GM15510 (cell line): Measurements from ENCODE around the gene IKZF1.

Experiments used
- POLR2A ChIP-seq: IDR thresholded peaks from 3 replicates; pipeline ENCODE4 v1.6.1; 2011; ENCODE audit warnings: borderline replicate concordance; ENCODE audit not compliant: insufficient read length; ENCODE audit errors: extremely low read depth

Gene IKZF1

DNA sequence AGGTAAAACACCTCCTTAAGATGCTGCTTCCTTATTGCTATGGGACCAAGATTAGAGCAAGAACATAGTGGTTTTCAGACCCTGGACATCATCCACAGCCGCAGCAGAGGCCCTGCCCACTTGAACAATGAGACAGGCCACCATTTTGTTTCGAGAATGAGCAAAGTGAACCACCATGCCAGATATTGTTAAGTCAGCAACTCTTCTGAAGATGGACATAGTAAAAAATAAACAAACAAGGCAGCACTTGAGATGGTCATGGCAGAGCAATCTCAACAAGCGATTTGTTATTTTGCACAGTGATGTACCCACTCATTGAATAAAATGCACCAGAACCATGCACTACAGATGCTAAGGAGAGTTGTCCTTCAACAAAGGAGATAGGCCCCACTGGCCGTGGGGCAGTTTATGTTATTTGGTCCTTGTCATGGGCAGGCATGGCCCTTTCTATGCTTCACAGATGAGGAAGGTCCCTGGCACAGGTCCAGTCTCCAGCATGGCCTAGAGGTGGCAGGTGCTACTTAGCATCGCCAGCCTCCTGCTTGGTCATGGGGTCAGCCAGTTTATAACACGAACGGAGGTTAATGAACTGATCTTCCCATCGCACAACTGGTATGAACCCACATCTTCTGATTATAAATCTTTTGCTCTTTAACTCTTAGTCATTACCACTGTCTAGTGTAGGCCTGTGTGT is 44.1 kb downstream of the IKZF1 start:
- no peak for TF ChIP-seq POLR2A

DNA sequence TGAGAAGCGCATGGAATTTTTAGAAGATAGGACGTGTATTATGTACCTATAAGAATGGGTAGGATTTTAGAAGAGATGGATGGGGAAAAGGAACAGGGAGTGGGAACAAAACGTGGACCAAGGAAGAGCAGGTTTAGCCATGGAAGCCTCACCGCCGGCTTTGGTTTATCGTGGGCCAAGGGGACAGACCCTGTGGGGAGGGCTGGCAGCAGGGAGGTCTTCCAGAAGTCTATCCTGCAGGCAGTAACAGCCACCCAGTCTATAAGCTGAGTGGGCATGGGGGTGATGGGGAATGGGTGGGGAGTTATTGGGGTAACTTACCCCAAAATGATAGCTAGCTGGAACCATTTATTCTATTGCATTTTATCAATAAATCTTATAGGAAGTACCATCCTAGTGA is 44.9 kb downstream of the IKZF1 start:
- no peak for TF ChIP-seq POLR2A

DNA sequence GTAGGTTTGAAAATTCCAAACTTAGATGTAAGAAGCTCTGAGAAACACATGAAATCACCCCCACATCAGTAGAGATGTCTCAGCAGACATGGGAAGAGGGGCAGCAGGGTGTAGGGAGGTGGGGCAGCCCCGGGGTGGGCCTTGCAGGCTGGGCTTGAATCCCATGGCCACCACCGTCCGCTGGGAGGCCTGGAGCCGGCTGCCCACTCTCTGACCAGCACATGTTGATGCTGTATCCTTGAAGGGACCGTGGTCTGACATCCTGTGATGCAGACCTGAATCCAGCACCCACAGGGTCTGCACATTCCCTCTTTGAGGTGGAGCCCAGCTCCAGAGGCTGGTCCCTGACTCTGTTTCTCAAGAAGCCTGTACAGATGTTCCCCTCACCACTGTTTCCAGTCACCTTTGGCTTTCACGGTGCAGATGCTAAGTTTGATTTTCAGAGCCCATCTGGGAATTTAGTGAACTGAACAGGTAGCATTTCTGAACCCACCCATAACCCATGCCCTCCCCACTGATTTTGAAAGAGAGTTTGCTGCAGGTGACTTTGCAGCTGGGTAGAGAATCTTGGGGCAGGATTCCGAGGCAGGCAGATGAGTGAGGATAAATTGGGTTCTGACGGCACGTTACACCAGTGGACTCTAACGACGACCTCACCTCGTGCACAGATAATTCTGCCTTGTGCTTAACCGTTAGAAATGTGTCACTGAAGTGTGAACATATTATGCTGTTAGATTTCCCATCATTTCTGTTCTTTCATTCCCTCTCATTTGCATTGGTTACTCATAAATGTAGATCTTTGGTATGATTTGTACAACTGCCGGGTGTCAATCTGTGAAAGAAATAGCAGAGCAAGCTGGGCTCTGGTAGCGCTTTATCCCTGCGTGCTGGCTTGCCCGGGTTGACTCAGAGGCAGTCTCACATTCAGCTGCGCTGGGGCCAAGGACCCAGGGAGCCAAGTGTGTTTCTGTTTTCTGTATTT is 45.7 kb downstream of the IKZF1 start:
- TF ChIP-seq POLR2A, result peak; percentile 40

DNA sequence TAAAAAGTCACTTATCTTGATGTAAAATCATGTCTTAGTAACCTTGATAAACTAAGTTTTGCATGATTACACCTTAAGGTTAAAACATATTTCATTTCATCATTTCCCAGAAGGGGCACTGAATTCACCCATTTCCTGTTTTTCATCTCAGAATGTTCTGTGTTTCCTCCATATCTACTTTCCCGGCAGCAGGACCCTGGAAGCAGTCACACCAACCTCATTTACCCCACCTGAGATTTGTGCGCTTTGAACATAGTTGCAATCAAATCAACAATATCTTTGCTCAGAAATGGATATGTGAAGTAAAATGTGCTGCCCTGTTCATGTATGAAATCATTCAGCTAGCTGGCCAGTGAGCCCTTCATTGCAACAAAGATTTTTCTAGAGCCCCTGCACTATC is 46.8 kb downstream of the IKZF1 start:
- TF ChIP-seq POLR2A, result no peak

DNA sequence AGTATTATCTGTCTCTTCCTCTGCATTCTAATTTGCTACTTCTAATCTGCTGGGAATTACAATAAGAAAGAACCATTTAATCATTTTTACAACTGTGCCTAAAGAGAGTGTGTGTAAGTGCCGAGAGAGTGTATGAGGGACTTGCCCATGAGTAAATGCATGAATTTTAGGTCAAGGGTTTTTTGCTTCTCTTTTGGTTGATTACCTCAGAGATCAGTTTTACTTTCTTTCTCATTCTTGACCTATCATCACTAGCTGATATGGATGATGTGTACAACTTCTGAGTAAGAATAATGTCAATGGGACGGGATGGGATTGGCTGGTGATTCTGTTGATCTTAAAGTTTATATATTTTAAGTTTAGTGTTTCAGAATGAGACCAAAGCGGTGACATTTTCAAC is 47.8 kb downstream of the IKZF1 start:
- TF ChIP-seq POLR2A, result no peak

DNA sequence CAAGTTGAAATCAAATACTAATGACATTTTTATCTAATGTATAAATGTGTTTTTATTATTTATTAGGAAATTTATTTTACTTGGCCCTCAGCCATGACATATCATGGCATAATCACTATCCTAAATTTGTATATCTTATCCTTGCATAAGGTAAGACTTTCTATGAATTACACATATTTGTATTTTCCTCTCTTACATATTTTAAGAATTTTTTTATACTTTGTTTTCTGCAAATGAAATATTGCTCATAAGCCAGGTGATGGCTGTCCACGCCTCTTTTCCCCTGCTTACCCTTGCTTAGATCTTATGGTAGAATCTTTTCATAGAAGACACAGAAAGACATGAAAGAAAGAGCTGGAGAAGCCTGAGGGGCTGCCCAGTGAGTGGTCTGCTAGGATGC is 48.2 kb downstream of the IKZF1 start:
- no peak for TF ChIP-seq POLR2A

DNA sequence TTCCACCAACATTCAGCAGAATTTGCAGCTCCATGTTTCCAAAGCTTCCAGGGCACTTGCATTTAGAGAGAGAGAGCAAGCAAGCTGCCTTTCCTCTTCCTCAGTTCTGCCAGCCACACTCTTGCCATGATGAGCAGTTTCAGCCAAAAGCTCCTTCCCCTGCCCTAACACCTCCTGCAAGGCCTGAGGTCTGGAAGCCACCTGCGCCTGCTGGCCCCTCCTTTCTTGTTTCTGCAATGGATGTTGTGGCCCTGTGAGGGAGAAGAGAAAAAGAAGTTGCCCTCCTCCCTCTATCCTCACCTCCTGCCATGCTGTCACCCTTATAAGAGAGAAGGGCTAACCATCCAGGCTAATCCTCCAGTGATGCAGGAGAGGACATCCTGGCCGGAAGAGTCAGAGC is 48.7 kb downstream of the IKZF1 start:
- TF ChIP-seq POLR2A, result no peak

DNA sequence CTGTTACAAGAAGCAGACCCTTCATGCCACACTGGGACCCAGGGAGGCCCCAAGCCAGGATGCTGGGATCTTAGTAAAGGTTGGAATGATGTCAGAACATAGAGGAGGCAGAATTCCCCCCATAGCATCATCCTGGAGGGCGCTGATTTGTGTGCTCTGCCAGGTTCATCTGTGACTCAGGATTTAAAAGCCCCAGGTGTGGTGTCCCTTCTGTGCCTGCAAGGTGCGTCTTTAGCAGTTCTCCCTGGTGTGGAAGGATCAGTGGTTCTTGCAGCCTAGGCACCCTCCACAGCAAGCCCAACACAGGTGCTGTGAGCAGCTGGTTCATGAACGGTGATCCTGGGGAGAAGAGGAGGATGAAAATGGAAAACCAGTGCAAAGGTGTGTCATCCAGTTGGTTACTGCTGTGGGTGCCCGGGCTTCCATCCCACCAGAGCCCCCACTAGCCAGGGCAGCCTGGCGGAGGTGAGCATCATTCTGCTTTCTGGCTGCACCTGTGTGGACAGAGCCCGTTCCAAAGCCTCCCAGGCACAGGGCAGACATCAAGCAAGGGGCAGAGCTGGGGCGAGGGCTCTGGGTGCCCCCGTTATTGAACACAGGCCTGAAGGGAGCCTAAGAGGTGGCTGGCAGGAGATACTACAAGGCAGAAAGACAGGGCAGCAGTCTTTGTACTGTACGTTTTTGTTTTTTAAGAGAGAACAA is 49.5 kb downstream of the IKZF1 start:
- TF ChIP-seq POLR2A, result no peak

DNA sequence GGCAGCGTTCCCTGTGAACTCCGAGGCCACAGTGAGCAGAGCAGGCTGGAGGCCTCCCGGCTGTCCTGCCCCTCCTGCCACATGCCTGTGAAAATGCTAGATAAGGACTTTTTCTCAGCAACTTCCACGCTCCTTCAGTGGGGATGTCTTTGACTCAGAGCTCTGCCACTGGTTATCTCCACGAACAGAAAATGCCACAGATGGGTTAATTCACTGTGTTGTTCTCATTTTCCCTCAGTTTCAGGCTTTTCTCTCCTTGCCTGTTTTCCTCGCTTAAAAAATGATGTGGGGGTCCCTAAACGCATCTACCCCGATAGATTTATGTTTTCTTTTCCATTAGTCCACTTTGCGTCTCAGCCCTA is 51.3 kb downstream of the IKZF1 start:
- no peak for TF ChIP-seq POLR2A

DNA sequence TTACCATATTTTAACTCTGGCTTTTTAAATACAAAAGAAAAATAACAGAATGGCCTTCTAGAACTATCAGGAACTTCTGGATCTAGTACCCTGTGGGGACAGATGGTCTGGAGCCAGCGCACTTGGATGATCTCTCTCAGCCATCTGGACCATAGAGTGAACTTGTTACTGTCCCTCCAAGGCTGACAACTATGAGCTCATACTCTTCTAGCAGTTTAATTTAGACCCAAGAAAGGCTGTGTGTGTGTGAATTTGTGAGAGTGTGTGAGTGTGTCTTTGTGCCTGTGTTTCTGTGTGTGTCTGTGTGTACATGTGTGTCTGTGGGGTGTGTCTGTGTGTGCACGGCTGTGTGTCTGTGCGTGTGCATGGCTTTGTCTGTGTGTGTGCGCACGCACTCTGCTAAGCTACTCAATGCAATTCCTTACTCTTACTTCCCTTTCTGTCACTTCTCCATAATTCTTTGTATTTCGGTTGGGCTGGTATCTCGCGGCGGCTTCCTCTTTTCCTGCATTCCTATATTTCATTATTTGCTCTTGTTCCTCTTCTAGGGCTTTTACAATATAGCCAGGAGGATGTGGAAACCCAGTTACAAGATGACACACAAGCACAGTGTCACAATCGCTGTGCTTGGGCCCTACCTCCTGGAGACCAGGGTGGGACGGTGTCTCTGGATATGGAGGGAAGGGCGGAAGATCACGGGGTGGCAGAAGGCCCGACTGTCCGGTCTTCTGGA is 51.9 kb downstream of the IKZF1 start:
- no peak for TF ChIP-seq POLR2A

DNA sequence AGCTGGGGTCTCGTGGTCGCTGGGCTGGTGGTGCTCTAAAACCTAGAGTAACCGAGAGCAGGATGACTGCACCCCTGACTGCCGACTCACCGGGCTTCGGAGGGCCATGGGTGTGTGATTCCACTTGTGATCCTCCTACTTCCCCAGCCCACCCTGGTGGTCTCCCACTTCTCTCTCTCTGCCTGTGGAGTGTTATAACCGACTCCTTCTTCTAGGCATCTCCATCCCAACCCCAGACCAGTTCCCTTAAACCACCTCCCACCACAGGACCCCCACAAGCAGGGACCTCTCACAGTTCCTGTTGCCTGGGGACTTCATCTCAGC is 52.4 kb downstream of the IKZF1 start:
- TF ChIP-seq POLR2A, result no peak

DNA sequence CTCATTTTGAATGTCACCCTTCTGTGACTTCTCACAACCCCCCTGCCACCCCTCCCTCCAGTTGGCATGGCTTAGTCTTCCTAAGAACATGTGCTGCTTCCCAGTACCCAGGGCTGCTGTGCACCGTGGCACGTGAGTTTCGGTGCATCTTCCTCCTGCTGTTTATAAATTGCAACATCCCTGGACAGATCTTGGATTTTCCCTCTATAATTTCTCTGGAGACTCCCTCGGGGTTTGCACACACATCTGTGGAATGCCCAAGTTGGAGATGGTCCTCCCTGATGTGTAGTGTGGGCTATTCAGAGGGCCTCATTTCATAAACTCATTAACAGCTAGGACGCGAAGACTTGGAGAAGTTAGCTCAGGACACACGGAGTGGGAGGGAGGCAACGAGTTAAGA is 52.9 kb downstream of the IKZF1 start:
- no peak for TF ChIP-seq POLR2A

DNA sequence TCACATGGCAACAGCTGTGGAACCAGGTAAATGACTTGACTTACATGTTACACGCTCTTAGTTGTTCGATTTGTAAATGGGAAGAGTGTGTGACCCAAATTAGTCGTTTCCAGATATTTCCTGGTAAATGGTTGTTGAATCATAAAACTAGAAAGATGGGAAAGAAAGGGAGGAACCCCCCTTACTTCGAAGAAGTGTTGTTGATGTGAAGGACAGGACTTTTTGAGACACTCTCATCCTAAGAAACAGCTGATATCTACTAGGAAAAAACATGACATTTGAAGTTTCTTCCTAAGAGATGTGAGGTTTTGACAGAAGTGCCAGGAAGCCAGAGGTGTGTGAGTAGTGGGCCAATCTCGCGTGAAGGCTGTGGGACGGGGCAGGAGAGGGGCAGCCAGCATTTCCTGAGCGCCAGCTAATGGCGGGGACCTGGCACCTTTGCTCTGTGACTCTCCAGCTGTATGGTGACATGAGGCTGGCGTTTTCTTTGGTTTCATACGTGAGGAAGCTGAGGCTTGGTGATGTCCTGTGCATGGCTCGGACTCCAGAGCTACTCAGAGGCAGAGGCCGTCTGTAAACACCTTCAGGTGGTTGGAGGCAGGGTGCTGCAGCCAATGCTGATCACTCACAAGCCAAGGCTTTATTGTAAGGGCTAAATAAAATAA is 53.7 kb downstream of the IKZF1 start:
- TF ChIP-seq POLR2A, result no peak

DNA sequence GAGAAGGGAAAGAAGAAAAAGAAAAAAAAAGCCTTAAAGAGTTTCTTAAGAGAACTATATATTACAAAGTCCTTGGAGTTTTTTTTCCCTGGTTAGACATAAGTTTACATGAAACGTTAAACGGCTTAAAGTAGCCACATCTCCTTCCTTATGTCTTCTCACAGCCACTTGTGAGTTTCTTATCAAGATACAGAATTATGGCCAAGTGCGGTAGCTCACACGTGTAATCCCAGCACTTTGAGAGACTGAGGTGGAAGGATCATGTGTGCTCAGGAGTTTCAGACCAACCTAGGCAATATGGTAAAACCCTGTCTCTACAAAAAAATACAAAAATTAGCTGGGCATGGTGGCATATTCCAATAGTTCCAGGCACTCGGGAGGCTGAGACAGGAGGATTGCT is 54.3 kb downstream of the IKZF1 start:
- TF ChIP-seq POLR2A, result no peak
